Measurements from ENCODE around the gene RNASE8. TPM values are rescaled to one million over a fixed set of nuclear protein-coding genes. Genes with fewer than 3 reads are reported as not detected.

The RNASE8 gene, protein sequence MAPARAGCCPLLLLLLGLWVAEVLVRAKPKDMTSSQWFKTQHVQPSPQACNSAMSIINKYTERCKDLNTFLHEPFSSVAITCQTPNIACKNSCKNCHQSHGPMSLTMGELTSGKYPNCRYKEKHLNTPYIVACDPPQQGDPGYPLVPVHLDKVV
- total RNA-seq: not detected in 2 replicates

DNA sequence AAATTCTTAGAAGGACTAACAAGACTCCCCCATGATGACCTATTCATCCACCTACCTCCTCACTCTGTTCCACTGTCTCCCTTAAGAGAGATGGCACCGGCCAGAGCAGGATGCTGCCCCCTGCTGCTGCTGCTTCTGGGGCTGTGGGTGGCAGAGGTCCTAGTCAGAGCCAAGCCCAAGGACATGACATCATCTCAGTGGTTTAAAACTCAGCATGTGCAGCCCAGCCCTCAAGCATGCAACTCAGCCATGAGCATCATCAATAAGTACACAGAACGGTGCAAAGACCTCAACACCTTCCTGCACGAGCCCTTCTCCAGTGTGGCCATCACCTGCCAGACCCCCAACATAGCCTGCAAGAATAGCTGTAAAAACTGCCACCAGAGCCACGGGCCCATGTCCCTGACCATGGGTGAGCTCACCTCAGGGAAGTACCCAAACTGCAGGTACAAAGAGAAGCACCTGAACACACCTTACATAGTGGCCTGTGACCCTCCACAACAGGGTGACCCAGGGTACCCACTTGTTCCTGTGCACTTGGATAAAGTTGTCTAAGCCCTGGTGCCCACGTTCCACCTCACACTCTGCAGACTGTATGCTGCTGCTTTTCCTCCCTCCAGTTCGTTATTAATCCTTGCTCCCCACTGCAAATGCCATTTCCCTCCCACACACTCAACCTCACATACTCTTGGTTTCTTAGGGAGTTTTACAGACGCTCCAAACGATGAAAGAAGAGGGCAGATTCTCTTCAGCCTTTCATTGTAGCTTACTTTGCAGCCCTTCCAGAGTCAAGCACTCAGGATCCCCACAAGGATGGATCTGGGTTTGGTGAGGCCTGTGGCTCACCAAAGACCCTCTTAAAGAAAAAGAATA lies at the start of gene RNASE8:
Gene RNASE8, plus strand, starts transcription at position 20 of the 873 bp plus-strand sequence. Its CDS starts 71 bp downstream, at position 91.

DNA sequence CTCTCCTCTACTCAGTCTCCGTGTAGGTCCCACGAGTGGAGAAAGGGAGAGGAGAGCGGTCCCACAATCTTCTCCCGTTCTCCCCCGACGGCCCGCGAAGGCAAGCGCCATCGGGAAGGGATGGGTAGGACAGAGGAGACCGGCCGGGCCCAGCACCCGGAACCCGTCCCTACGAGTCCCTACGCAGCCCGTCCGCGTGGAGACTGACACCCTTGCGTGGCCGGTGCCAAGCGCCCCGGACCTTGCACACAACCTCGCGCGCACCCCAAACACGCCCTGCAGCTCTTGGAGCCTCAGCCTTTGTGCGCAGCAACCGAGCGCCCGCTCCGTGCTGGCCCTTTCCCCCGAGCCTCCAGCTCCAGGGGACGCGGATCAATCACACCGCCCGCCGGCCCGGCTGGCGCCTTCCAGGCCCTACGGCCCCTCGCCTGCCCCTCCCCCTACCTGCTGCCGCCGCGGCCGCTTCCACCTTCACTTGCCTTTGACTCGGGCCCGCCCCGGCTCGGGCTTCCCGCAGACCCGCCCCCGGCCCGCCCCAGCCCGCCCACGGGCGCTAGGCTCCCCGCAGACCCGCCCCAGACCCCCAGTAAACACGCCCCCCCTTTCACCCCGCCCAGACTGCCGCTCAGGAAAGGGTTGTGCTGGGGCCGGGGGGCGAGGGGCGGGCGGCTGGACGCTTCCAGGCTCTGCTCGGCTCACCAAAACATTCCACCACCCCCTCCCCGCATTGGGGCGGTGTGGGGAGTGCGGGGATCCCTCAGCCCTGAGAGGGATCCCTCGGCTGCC lies 32.8 kb upstream of the RNASE8 start, which contains the start of gene NDRG2:
Gene NDRG2, minus strand, starts transcription at position 477 of the 786 bp plus-strand sequence. CDS start 1,746 bp downstream, outside the sequence.

DNA sequence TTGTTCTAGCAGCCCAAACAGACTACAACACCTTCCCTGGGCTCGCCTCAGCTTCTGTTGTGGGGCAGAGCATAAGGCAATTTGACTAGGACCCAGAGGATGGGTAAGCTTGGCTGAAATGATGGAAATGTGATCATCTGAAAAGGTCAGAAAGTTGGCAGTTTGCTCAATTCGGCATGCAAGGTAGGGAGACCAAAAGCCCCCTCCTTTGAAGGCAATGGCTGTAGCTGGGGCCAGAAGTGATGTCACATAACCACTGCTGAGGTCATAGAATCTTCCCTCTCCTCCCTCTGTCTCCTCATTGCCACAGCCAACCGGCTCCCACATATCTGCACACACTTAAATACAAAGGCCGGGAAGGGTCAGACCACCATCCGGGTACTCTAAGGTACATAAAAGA lies 27.7 kb upstream of the RNASE8 start, which contains the start of gene TPPP2:
Gene TPPP2, plus strand, starts transcription at position 301 of the 400 bp plus-strand sequence. CDS start 365 bp downstream, outside the sequence.

DNA sequence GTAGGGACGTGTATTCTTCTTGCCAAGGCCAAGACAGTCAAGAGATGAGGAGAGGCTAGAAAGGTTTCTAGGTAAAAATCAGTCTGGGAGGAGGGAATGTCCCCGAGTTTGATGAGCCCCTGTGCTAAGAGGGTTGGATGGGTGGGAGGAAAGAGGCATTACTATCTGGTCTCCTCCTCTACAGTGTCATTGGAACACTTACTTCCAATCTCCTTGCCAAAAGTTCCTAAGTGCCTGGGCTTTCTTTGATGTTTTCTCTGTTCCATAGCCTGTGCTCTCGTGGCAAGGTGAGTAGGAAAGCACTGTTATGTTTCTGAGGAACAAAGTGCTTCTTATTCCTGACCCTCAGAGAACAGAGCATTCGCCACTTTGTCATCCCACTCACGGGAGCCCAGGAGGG lies 22.9 kb upstream of the RNASE8 start, which contains the start of gene RNASE13:
Gene RNASE13, minus strand, starts transcription at position 101 of the 400 bp plus-strand sequence. CDS start 519 bp downstream, outside the sequence.

DNA sequence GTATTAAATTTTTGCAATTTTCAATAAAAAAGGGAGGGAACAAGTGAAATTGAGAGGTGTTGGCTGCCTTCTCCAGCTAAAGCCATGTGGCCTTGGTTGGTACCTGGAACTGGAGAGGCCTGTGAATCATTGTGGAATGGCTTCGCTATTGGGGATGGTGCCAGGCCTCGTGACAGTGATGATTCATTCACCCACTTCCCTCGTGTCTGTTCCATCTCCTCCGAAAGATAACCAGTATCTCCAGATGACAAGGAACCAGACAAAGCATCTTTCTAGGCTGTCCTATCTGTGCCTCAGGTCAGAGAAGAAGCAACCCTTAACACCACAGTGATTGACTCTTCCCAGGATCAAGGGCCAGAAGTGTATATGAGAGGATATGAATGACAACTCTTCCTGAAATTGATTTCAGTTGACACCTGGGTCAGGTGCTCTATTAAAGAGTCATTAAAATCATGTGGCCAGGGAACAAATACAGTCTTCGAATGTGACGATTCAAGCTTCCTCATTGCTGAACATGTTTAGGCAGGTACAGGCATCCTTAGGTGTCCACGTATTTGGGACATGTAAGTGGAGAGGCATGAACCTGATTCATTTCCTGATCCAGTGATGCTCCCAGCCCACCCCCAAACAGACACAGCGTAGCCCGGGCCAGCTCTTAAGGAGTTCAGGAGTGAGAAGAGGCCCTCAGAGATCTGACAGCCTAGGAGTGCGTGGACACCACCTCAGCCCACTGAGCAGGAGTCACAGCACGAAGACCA lies 15.8 kb upstream of the RNASE8 start, which contains the start of gene RNASE7:
Gene RNASE7, plus strand, starts transcription at position 687 of the 758 bp plus-strand sequence. CDS start 631 bp downstream, outside the sequence.

DNA sequence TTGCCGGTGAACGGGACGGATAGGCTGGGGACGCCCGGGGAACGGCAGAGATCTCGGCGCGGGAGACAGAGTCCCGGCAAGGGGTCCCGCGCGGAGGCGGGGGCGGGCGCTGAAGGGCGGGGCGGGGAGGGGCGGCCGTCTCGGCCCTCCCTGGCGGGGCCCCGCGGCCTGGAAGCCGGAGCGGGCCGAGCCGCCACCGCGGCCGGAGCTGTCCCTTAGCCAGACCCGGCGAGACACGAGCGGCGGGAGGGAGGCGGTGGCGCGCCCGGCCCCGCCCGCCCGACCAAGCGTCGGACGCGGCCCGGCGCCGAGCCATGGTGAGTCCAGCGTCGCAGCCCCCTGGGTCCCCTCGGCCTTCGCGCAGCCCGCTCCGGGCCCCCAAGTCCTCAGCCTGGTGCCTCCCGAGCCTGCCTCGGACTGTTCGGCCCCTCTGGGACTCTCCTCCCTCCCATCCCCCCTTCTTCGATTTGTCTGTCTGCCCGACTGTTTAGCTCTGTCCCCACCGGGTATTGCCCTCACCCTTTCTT lies 12.5 kb downstream of the RNASE8 start, which contains the start of gene ARHGEF40:
Gene ARHGEF40, plus strand, starts transcription at position 222 of the 527 bp plus-strand sequence. Its CDS starts 93 bp downstream, at position 315.

DNA sequence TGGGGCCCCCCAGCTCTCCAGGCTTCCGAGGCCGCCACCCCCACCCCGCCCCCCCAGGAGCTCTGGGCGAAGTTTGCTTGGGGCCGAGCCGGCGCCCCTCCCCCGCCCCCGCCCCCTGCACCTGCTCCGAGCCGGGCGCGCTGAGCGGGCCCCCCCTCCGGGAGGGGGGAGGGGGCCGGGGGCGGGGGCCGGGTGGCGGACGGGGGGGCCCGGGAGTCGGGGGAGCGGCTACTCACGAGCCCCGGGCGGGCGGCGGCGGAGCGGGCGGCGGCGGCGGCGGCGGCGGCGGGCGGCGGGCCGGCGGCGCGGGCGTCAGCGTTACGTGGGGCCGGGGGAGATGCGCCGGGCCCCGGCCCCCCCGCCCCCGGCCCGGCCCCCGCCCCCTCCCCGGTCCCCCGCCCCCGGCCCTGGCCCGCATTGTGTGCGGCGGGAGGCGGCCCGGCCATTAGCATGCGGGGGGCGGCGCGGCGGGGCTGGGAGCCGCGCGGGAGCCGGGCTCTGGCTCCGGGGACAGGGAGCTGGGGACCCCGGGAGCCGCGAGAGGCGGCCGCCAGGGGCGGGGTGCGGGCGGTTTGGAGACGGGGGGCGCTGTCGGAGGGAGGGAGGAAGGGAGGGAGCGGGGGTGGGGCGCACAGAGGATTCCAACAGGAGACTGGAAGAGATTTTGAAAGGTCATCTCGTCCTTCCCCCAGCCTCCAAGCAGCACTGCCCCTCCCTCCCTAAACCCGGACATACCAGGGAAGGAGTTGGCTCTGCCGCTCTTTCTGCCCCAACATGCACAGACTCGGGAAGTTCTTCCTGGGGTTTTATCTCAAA lies 40.7 kb downstream of the RNASE8 start, which contains the start of gene ZNF219:
Gene ZNF219, minus strand, starts transcription at position 580 of the 816 bp plus-strand sequence. CDS start 5,064 bp downstream, outside the sequence.

DNA sequence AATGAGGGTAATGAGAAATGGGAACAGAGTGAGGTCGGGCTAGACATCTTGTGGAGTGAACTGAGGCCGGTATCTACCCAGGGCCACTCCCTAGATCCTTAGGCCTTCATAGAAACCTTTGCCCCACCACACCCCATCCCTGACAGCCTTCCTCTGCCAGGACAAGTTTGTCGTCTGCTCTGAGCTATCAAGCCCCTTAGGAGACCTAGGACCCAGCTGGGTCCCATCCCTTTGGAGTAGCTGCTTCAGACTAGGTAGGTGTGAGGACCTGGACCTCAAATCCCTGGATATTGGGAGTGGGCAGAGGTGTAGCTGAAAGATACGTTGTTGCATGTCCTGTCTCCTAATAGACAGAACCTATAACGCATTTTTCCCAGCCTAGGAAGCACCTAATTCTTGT lies 43.3 kb downstream of the RNASE8 start, which contains the start of gene TMEM253:
Gene TMEM253, plus strand, starts transcription at position 136 of the 400 bp plus-strand sequence. CDS start 278 bp downstream, outside the sequence.

Other genes with a start within 250 kb of the RNASE8 start
- not detected in 2 replicates for gene RNASE3, start 166.4 kb upstream of the RNASE8 start, total RNA-seq
- gene RNASE2, start 102.3 kb upstream of the RNASE8 start, total RNA-seq: not detected in 2 replicates
- gene METTL17, start 67.8 kb upstream of the RNASE8 start, total RNA-seq: 52.3 TPM in 2 replicates
- not detected in 2 replicates for gene SLC39A2, start 58.5 kb upstream of the RNASE8 start, total RNA-seq
- gene NDRG2, start 32.8 kb upstream of the RNASE8 start, total RNA-seq: 0.69 TPM in 1 of 2 replicates, not detected in the other
- gene TPPP2, start 27.6 kb upstream of the RNASE8 start, total RNA-seq: not detected in 2 replicates
- not detected in 2 replicates for gene RNASE13, start 23.0 kb upstream of the RNASE8 start, total RNA-seq
- not detected in 2 replicates for gene RNASE7, start 15.5 kb upstream of the RNASE8 start, total RNA-seq
- gene ARHGEF40, start 12.5 kb downstream of the RNASE8 start, total RNA-seq: 4.5 and 6.0 TPM in 2 replicates
- 7.1 and 14.8 TPM in 2 replicates for gene ZNF219, start 40.8 kb downstream of the RNASE8 start, total RNA-seq
- gene TMEM253, start 43.2 kb downstream of the RNASE8 start, total RNA-seq: not detected in 2 replicates
- gene OR5AU1, start 98.2 kb downstream of the RNASE8 start, total RNA-seq: not detected in 2 replicates
- 903 and 941 TPM in 2 replicates for gene HNRNPC, start 211.6 kb downstream of the RNASE8 start, total RNA-seq
- 0.05 TPM in 1 of 2 replicates, not detected in the other for gene RPGRIP1, start 222.3 kb downstream of the RNASE8 start, total RNA-seq